ENCODE results near the gene NCR1.
"Not testable (repeated sequence)": the region's sequence is repeated elsewhere in the genome, so short reads cannot be mapped to it uniquely, and the experiment has no call there.

NCR1 gene

DNA sequence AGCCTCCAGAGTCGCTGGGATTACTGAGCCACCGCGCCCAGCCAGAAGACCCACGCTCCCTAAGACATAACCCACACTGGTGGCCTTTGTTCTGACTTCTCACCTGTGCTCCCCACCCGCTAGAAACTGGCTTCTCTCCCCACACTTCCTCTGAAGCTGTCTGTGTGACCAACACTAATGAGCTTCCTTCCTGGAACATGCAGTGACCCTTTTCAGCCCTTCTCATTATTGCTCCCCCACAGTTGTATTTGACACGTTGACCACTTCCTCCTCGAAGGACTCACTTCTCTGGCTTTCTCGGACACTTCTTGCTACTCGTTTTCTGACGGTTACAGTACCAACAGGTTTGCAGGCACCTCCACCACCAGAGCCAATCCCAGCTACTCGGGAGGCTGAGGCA is 10.9 kb downstream of the NCR1 start:
- no peak for DNase-seq

DNA sequence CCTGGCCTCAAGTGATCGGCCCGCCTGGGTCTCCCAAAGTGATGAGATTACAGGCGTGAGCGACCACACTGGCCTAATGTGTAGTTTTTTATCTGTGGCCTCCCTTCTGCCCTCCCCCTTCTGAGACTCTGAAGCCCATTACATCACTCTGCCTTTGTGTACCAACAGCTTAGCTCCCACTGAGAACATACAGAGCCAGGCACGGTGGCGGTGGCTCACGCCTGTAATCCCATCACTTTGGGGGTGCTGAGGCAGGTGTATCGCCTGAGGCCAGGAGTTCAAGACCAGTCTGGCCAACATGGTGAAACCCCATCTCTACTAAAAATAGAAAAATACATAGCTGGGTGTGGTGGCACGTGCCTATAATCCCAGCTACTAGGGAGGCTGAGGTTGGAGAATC is 12.6 kb downstream of the NCR1 start:
- DNase-seq = no peak

DNA sequence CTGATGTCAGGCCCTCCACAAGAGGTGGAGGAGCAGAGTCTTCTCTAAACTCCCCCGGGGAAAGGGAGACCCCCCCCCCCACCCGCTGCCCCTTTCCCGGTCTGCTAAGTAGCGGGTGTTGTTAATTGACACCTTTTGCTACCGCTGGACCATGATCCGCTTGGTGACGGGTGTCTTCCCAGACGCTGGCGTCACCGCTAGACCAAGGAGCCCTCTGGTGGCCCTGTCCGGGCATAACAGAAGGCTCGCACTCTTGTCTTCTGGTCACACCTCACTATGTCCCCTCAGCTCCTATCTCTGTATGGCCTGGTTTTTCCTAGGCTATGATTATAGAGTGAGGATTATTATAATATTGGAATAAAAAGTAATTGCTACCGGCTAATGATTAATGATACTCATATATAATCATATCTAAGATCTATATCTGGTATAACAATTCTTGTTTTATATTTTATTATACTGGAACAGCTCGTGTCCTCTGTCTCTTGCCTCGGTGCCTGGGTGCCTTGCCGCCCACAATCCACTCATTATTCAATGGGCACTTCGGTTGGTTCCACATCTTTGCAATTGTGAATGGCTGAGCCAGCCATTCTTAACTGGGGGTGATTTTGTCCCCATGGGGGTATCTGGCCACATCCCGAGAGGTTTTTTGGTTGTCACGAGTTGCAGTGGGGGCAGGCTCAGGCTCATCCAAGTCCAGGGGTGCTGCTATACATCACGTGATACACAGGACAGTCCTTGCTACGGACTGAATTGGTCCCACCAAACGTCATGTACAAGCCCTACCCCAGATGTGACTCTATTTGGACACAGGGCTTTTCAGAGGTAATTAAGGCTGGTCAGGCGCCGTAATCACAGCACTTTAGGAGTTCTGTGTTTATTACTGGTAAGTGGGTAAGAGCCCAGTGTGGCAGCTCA is 14.0 kb downstream of the NCR1 start:
- peak; percentile 8 for DNase-seq

DNA sequence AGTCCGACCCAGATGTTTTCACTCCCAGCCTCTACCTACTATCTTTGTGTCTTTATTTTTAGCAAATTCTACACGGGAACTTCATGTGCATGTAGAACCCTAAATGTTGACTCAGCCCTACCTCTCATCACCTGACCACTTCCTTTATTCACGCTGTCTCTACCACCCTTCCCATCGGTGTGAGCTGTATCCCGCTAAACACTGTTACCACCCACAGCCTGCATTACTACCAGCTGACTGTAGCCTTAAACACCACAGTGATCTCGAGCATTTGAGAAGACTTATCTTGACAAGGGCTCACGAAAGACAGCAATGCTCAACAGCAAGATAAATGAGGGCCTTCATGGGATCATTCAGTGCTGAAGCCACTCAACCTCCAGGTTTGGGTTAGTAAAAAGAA is 15.1 kb downstream of the NCR1 start:
- no peak for DNase-seq

DNA sequence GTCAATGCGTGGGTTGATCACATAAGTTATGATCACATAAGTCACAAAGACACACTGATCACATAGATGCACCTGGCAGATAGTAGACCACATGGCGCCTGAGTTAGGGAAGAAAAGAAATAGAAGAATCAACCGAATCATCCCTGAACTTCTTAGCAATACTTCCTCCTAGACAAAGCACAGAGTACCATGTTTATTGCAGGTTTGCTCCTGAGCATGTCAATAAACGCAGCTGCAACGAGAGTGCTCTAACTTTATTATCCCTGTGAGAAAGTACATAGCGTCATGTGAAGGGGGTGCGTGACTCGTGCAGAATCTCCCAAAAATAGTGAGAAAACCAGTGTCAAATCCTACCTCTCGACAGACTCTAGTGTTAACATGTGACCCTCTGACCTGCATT is 17.3 kb downstream of the NCR1 start:
- DNase-seq = no peak

DNA sequence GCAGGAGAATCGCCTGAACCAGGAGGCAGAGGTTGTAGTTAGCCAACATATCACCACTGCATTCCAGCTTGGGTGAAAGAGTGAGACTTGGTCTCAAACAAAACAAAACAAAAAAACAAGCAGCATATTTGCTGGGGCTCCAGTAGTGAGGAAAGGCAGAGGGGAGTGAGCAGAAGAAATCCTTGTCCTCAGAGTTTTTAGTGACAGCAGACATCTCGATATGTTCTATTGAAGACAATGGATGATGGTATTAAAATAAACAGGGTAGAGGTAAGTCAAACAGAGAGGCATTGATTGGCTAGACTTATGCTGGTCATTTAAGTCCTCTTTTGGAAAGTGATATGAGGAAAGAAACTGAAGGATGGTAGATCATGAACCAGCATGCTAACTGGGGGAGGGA is 22.4 kb downstream of the NCR1 start:
- no peak for DNase-seq

DNA sequence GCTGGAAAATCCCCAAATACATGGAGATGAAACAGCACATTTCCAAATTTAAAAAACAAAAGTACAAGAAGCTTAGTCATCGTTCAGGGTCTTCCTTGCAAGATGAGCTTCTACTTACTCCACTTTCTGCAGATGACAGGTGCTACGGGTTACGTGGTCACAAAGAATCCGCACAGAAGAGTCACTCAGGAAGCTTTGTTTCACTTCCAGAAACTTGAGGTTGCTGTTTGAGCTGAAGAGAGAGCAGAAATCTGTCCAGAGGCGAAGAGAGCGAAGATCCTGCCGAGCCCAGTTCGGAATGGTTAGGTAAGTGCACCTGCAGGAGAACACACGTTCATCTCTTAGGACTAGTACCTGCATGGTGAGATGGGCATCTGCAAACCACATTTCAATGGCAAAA is 32.0 kb downstream of the NCR1 start:
- no peak for DNase-seq

DNA sequence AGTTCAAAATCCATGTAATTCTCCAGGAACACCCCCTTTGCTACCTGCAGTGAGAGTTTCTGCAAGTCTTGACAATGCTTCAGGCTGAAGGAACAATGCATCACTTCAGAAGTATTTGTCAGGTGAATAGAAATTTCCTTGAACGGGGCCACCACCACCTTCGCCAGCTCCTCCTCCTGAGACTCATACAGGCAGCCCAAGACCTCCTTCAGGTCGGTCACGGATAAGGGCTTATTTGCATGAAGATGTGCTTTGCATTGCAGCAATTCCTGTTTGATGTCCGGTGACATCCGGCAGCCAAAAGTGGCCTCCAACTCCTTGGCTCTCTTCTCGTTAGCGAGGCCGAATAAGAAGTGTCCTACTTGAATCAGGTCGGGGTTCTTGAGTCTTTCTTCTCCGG is 33.0 kb downstream of the NCR1 start:
- DNase-seq = no peak

DNA sequence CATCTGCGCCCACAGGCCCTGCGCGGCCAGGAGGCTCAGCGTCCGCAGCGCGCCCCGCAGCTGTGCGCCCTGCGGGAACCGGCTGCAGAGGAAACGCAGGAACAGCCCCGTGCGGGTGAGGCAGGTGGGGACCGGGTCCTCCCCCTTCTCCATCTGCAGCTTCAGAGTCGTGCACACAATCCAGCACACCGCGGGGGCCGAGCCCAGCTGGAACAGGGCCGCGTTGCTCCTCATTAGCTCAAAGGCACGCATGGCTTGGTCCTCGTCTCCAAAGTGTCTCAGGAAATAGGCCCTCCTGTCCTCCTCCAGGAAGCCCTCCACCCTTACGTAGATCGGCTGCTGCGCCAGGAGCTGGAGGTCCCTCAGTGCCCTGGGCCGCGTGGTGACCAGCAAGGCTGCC is 33.6 kb downstream of the NCR1 start:
- not testable (repeated sequence) for DNase-seq

DNA sequence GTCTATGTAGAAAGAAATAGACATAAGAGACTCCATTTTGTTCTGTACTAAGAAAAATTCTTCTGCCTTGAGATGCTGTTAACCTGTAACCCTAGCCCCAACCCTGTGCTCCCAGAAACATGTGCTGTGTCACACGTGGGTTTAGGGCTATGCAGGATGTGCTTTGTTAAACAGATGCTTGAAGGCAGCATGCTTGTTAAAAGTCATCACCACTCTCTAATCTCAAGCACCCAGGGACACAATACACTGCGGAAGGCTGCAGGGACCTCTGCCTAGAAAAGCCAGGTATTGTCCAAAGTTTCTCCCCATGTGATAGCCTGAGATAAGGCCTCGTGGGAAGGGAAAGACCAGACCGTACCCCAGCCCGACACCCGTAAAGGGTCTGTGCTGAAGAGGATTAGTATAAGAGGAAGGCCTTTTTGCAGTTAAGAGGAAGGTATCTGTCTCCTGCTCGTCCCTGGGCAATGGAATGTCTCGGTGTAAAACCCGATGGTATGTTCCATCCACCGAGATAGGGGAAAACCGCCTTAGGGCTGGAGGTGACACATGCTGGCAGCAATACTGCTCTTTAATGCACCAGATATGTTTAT is 37.9 kb downstream of the NCR1 start:
- DNase-seq = not testable (repeated sequence)

DNA sequence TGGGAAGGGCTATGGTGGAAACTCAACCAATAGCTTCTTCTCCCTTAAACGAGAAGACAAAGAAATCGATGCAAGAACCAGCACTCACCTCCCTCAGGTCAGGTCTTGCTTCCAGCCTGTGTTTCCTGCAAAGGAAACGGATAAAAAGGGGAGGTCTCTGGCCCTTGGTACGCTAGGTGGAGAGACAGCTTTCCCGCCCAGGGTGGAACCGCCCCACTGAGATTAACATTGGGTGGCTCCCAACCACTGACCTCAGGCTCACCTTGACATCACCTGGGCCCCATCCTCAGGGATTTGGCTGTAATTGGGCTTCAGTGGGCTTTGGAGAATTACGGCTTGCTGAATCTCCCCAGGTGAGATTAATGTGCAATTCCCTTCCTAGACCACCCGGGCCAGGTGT is 41.4 kb downstream of the NCR1 start, which contains the start of gene NLRP7:
NLRP7 (minus strand) TSS at position 150 of the 400 bp plus-strand sequence.
- DNase-seq = no peak

DNA sequence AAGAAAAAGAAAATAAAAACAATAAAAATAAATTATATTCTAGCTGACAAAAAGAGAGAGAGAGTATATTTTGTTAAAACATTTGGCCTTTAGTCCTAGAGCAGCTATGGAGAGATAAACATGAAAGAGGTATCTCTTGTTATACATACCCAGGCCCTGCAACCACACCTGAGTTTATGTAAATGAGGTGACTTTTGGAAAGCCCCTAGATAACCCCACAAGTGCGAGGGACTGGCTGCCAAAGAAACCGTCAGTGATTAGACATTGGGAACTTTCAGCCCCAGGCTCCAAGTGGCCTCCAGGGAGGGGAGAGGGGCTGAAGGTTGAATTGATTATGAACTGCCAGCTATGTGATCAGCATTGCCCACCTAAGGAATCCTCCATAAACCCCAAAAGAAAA is 43.5 kb downstream of the NCR1 start:
- no peak for DNase-seq

DNA sequence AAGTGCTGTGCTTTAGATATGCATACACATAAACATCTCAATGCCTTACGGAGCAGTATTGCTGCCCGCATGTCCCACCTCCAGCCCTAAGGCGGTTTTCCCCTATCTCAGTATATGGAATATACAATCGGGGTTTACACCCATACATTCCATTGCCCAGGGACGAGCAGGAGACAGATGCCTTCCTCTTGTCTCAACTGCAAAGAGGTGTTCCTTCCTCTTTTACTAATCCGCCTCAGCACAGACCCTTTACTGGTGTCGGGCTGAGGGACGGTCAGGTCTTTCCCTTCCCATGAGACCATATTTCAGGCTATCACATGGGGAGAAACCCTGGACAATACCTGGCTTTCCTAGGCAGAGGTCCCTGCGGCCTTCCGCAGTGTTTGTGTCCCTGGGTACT is 44.6 kb downstream of the NCR1 start:
- DNase-seq = not testable (repeated sequence)

DNA sequence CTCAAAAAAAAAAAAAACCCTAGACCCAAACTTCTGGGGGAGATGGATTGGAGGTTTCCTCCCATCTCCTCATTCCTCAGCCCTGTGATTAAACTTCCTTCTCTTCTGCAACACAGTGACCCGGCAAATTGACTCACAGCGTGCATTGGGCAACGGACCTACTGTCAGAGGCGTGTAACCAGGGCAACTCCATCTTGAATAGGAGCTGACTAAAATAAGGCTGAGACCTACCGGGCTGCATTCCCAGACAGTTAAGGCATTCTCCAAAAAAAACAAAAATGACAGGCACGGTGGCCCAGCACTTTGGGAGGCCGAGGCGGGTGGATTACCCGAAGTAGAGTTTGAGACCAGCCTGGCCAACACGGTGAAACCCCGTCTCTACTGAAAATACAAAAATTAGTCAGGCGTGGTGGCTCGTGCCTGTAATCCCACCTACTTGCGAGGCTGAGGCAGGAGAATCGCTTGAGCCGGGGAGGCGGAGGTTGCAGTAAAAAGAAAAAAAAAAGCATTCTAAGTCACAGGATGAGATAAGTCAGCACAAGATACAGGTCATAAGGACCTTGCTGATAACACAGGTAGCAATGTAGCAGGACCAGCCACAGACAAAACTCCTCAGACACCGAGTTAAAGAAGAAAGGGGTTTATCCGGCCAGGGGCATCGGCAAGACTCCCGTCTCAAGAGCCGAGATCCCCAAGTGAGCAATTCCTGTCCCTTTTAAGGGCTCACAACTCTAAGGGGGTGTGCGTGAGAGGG is 46.8 kb downstream of the NCR1 start:
- no peak for DNase-seq

DNA sequence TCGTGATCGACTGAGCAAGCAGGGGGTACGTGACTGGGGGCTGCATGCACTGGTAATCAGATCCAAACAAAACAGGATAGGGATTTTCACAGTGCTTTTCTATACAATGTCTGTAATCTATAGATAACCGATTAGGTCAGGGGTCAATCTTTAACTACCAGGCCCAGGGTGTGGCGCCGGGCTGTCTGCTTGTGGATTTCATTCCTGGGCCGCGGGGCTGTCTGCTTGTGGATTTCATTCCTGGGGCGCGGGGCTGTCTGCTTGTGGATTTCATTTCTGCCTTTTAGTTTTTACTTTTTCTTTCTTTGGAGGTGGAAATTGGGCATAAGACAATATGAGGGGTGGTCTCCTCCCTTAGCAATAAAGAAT is 47.4 kb downstream of the NCR1 start:
- not testable (repeated sequence) for DNase-seq

DNA sequence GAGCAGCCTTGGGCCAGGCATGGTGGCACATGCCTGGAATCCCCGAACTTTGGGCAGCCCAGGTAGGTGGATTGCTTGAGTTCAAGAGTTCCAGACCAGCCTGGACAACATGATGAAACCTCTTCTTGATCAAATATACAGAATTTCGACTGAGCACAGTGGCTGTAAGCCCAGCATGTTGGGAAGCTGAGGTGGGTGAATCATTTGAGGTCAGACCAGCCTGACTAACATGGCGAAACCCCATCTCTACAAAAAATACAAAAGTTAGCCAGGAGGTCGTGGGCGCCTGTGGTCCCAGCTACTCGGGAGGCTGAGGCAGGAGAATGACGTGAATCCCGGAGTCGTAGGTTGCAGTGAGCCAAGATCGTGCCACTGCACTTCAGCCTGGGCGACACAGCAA is 49.4 kb downstream of the NCR1 start:
- no peak for DNase-seq

DNA sequence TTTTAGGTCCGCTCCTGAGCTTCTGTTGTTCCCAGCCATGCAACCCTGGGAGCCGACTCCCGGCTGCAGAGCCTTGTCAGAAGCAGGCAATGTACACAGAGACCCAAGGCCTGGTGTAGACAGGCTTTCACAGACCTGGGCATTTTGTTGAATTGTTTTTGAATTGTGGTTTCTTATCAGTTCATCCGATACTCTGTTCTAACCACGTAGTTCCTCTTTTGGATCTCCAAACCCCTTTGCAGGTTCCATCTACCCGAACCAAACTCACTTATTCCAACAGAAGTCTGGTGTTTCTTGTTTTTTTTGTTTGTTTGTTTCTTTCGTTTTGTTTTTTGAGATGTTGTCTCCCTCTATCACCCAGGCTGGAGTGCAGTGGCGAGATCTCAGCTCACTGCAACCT is 53.9 kb downstream of the NCR1 start:
- DNase-seq = no peak

All from CD4-positive, alpha-beta T cell treated with Interleukin-21 for 1 hour (primary cell).